Measurements from ENCODE around the gene STH.

GRCh38 chr17:45952814-45953320, 46.2 kb upstream of the STH start:
- no peak for TF ChIP-seq ZNF248 (tag by site-specific recombination; IDR thresholded peaks at IDR 0.05)
- TF ChIP-seq SP2 (tag by site-specific recombination; IDR thresholded peaks at IDR 0.05), result no peak
- TF ChIP-seq CTCF (tag by site-specific recombination; IDR thresholded peaks at IDR 0.05), result no peak

All from HEK293 (cell line).